Stimulated activated CD4-positive, alpha-beta T cell treated with anti-CD3 and anti-CD28 coated beads, Interleukin-1b, Interleukin-23, amount 100 ng/mL, for 4 hours (primary cell): Measurements from ENCODE around the gene CLDND1.

Source experiments
- DNase-seq, 2 donors: peaks; one replicate each; pipeline ENCODE4 v3.0.0-alpha.2; 2020; ENCODE audit warnings: low read depth in 2 of 2

The CLDND1 gene

DNA sequence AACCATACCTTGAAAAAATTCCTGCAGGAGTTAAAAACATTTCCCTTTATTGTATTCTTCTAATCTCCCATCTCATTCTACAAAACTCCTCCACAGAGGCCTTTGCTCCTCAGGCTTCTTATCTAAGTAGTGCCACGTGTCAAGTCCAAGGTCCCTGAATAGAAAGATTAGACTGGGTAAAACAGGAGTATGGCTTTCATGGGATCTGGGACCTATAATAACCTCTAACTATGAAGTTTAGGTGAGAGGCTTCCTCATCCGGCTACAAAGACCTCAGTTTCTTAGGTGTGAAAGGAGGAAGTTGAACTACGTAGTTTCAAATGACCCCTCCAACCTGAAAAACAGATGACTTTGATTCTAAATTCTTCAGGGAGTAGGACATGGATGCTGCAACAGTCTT is 29.1 kb upstream of the CLDND1 start:
- DNase-seq: no peak

DNA sequence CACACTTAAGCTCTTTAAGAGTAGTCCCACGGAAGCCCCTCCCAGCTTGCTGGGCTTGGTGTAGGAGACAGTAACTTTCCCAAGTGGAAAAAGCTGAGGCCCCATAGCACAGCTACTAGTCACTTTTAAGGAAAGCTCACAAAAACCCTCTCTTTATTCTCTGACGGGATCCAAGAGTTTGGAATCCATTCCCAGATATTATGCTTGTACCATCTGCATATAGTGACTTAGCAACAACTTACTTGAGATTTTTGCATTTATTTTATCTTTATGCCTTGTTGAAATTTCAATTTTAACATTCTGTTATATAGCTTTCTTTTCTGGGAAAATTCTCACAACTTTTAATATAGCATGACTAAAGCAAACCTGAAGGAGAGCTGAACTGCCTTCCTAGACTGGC is 28.5 kb upstream of the CLDND1 start:
- DNase-seq: no peak

GRCh38 chr3:98550833-98551232 is 28.1 kb upstream of the CLDND1 start:
- no peak for DNase-seq

DNA sequence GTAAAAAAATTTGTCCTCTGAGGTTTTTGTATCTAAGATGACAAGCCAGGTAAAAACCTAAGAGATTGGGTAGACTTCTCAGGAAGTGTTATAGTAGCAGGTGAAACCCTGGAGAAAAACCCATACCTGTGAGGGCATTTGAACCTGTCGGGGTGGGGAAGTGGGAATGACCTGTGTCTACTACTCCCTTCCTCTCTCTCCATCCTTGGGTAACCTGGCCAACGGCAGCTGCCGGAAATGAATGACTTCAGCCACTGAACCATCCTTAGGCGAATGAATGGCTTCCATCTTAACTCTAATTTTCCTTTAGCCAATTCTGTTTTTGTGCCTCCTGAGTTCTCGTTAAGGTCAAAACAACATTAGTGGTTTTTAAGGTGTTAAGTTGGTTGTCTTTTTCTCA is 25.8 kb upstream of the CLDND1 start:
- DNase-seq: no peak

DNA sequence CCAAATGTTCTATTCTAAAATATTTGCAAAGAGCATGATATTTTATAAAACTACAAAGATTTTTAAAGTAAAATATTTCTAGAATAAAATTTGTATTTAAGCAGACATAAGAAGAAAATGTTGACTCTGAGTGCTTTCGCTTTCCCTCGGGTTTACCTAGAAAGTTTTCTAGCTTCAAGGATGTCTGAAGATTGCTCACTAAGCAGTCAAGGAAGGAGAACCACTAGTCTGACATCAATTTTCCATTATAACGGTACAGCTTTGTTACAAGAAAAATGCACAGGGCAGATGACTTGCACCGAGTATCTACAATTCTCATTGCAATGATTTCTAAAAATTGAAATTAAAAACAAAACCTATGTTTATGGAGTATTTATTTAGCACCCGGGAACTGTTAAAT is 23.2 kb upstream of the CLDND1 start:
- no peak for DNase-seq

GRCh38 chr3:98542623-98543022 is 19.9 kb upstream of the CLDND1 start:
- DNase-seq: no peak

- no peak for DNase-seq
These were observed 19.0 kb upstream of the CLDND1 start for GRCh38 chr3:98541695-98542094.

DNA sequence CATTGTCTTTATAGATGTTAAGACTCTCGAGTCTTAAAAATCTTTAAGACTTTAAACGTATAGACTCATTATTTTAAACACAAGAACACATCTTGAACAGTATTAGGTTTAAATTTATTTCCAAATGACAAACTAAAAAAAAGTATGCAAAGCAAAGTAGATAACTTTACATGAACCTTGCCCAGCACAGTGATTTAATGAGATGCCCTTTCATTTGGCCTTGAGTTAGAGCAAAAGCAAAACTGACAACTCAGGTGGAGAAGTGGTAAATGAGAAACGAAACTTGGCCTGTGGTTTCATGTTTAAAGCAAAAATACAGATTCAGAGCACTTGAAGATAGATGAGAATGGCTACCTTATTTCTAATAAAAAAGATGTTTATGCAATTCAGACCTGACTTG is 17.6 kb upstream of the CLDND1 start:
- no peak for DNase-seq

- no peak for DNase-seq
These were observed 13.8 kb upstream of the CLDND1 start for GRCh38 chr3:98536456-98537017.

GRCh38 chr3:98534734-98535133 is 12.0 kb upstream of the CLDND1 start:
- no peak for DNase-seq

DNA sequence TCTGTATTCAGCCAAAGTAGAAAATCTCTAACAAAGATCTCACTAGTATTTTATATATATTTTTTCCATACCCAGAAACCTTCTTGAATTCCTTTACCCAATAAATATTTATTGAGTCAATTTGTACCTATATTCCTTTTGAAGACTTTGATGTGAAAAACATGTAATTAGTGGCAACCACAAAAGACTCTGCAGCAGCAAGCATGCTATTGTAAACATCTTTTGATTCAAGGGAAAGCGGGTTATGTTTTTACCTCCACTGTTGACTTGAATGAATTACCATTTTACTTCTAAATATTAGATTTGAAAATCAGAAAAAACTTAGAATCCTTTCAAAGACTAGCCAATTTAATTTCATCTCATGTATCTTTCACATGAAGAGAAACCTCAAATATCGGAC is 11.5 kb upstream of the CLDND1 start:
- DNase-seq: no peak

DNA sequence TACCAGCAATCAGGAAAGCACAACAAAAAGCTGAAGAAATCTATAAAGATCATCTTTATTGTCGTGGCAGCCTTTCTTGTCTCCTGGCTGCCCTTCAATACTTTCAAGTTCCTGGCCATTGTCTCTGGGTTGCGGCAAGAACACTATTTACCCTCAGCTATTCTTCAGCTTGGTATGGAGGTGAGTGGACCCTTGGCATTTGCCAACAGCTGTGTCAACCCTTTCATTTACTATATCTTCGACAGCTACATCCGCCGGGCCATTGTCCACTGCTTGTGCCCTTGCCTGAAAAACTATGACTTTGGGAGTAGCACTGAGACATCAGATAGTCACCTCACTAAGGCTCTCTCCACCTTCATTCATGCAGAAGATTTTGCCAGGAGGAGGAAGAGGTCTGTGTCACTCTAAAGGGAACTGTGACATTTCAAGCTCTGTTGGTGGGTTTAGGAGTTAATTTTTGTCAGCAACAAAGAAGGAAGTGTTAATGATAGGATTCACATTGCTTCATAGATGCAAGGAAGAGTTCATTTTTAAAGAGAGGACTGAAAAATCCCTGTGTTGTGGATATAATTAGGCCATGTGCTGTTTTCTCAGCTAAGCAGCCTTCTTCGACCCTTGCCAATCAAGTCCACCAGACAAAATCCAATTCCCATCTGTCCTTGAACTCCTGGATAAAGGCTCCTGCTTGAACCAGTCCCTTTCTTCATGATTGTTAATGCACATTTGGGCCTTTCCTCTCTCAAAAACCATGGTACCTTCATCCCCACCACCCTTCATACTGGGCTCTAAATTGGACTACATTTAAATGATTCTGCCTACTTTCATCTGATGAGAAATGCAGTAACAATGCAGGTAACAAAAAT is 10.2 kb upstream of the CLDND1 start:
- no peak for DNase-seq

DNA sequence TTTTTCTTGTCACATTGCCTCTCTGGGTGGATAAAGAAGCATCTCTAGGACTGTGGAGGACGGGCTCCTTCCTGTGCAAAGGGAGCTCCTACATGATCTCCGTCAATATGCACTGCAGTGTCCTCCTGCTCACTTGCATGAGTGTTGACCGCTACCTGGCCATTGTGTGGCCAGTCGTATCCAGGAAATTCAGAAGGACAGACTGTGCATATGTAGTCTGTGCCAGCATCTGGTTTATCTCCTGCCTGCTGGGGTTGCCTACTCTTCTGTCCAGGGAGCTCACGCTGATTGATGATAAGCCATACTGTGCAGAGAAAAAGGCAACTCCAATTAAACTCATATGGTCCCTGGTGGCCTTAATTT is 9.6 kb upstream of the CLDND1 start:
- no peak for DNase-seq

GRCh38 chr3:98531622-98532274 is 9.0 kb upstream of the CLDND1 start, which contains the start of gene GPR15:
TSS of gene GPR15 (plus strand) at chr3:98531978. CDS start at chr3:98532034, 56 bp downstream.
- no peak for DNase-seq

DNA sequence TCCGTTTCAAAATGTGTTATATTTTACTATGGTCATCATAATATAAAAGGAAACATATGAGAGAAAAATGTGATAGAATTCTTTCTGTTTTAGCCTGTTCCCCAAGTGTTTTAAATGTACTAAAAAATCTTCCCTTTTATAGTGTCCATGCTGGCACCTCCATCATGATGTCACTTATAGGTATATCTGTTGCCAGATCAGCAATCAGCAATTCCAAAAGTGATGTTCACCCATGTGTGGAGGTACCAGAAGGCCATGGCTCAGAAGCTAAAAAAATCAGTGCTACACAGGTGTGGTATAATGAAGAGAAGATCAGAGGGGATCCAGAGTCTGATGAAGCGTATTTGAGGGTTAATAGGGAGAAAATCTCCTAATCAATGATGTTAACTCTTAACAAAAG is 8.0 kb upstream of the CLDND1 start:
- DNase-seq: no peak

DNA sequence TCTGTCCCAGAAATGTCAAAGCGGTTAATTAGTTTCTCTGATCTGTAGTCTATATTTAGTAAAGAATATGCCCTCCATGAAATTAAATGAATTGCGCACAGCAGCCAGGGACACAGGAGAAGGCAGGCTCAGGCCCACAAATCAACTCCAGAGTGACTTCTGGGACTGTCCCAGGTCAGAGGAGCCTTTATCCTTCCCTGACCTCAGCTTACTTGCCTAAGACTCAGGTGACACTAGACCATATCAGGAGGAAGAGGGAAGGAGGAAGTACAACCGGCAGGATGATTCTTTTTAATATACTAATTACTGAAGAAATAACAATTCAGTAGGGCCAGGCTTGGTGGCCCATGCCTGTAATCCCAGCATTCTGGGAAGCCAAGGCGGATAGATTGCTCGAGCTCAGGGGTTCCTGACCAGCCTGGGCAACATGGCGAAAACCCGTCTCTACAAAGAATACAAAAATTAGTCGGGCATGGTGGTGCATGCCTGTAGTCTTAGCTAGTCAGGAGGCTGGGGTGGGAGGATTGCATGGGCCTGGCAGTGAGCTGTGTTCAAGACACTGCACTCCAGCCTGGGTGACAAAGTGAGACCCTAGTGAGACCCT is 7.3 kb upstream of the CLDND1 start:
- DNase-seq: no peak

DNA sequence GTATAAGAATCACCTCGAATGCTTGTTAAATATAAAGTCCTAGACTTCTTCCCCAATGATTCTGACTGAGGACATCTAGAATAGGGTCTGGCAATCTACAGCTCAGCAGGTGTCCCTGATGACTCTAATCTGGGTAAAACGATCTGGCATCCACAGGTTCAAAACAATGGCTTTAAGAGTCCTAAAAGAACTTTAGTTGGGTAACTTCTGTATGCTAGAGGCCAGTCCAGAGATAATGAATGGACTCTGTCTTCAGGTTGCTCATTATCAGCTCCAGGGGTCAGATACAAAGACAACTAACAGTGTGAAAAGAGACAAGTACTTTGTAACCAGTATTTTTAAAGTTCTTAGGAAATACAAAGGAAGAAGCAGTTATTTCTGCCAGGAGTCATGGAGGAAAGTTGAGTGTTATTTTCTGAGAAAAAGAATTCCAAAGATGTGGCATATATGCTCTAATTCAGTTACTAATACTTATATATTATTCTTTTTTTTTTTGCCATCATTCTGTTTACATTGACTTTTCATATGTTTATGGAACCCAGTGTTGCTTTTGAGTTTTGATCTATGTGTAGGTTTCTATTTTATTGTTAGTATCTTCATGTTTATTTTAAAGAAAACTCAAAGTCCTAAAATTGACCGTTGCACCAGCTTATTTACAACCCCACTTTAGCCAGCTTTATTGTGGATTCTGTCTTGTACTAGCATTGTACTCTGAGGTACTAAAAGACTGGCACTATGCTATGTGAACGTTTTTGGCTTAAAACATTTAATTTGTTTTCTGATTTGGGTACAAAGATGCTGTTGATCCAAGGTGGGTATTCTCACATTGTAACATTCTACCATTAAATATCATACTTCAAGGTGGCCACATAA is 6.0 kb upstream of the CLDND1 start:
- no peak for DNase-seq

GRCh38 chr3:98525494-98525893 is 2.8 kb upstream of the CLDND1 start:
- no peak for DNase-seq

- DNase-seq: peak; percentile 31 to 36
These were observed 682 bp downstream of the CLDND1 start for GRCh38 chr3:98521897-98522543.

- DNase-seq: no peak
These were observed 3.4 kb downstream of the CLDND1 start for GRCh38 chr3:98519351-98519750.

- no peak for DNase-seq
These were observed 3.9 kb downstream of the CLDND1 start for GRCh38 chr3:98518816-98519215.
